PC-3 (cell line): ENCODE results near the gene TMEFF1.

Experiments
- EZH2 ChIP-seq: fragments of 300-600 bp; sonication (generic); IDR thresholded peaks from one replicate; pipeline ENCODE4 v1.6.1; 2017; ENCODE audit warnings: antibody characterized with exemption, mild to moderate bottlenecking, low read length; ENCODE audit not compliant: unreplicated experiment
- TF ChIP-seq, protein P1 (sequence below): fragments of 300-600 bp; sonication (generic); conservative IDR thresholded peaks from 2 replicates; pipeline ENCODE4 v1.5.1; 2017; ENCODE audit warnings: antibody characterized with exemption, low read depth, mild to moderate bottlenecking, low read length

DNA sequence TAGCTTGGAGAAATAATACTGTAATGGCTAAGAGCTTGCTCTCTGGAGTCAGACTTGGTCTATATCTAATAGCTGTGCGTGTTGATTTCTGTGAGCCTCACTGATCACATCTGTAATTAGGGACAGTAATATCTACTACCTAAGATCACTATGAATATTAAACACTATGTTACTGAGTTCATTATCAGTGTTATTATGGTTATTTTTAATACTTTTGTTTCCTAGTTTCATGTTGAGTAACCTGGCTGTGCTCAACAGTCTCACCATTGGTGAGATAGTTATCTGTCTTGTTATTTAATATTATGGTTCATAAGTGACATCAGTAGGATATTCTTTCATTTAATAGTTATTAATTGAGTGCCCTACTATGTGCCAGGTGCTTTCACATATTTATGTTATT is 82.5 kb downstream of the TMEFF1 start:
- TF ChIP-seq, protein P1, sequence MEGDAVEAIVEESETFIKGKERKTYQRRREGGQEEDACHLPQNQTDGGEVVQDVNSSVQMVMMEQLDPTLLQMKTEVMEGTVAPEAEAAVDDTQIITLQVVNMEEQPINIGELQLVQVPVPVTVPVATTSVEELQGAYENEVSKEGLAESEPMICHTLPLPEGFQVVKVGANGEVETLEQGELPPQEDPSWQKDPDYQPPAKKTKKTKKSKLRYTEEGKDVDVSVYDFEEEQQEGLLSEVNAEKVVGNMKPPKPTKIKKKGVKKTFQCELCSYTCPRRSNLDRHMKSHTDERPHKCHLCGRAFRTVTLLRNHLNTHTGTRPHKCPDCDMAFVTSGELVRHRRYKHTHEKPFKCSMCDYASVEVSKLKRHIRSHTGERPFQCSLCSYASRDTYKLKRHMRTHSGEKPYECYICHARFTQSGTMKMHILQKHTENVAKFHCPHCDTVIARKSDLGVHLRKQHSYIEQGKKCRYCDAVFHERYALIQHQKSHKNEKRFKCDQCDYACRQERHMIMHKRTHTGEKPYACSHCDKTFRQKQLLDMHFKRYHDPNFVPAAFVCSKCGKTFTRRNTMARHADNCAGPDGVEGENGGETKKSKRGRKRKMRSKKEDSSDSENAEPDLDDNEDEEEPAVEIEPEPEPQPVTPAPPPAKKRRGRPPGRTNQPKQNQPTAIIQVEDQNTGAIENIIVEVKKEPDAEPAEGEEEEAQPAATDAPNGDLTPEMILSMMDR: no peak
- TF ChIP-seq EZH2: no peak
